Inflammatory macrophage (primary cell): ENCODE measurements around the gene DYNC1I1.

Experiments
- DNase-seq, 2 donors: peaks; one replicate each; pipeline ENCODE4 v3.0.0-alpha.2; 2020 to 2022

DYNC1I1 gene

DNA sequence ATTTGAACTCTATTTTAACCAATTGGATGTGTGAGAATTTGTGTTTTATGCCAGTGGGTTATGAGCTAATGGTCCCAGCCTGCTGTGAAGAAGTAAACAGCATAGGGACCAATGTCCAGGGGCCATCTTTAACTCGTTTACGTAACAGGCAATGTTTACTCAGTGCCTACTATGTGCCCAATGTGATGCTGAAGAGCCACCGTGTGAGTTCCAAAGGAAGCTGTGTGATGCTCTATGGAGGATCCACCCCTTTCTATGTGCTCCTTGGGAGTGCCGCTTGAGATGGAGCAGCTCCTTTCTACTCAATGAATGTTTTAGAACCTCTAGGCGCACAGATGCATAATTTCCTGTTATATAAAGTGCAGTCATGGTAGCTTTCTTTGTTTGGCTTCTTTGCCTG, 21.3 kb downstream of the DYNC1I1 start:
- no peak for DNase-seq

DNA sequence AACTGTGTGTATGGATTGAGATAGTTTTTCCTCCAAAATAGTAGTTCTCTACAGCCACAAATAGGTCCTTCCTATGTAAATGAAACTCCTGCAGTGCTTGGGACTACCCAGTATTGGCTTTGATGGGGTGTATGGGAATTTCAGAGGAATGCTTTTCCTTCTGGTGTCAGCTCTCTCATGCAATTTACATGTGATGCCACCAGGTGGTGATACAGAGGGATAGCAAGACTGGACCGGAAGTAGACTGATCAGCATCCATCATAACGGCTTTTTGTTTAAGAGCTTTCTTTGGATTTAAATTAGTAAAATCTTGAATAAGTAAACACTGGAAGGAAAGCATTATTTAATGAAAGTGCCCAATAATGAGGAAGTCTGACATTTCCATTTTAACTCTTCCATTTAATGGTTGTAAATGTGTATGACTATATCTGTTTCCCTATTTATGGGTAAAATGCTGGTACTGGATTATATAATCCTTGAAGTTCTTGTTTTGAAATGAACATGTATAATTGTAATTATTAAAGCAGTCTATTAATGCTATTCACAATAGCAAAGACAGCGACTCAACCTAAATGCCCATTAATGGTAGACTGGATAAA, 22.7 kb downstream of the DYNC1I1 start:
- DNase-seq, result peak; percentile 13 to 22

DNA sequence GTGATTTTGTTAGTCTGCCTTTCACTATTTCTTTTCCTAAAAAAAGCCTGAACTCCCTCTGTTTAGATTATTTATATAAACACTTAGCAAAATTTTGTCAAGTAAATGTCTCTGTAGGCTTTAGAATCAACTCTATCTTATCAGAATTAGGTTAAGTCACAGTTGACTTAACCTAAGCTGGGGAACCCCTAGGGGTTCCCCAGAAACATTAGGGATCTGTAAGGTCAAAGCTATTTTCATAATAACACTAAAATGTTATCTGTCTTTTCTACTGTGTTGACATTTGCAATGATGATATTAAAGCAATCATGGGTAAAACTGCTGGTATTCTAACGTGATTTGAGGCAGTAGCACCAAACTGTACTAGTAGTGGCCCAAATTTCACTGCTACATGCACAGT, 24.3 kb downstream of the DYNC1I1 start:
- DNase-seq, result no peak

DNA sequence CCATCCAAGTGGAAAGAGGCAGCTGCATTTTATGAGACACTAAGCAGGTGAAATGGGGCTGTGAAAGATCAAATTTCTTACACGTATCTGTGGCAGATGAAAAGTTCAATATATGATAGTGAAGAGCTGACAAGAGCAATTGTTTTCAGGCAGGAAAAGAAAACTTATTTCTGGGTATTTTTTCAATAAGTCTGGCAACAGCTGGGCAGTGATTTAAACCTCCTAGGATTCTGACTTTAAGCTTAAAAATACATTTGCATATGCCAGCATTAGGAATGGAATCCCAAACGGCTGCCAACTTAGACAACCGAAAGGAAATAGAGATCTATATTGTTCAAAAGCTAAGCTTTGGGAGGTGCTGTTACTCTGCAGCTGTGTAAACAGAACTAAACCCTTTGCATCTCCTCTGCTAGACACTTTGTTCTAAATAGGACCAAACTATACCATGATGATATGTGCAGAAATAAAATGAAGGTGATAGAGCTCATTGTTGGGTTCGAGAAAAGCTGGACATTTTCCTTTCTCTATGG, 26.1 kb downstream of the DYNC1I1 start:
- DNase-seq, result no peak

DNA sequence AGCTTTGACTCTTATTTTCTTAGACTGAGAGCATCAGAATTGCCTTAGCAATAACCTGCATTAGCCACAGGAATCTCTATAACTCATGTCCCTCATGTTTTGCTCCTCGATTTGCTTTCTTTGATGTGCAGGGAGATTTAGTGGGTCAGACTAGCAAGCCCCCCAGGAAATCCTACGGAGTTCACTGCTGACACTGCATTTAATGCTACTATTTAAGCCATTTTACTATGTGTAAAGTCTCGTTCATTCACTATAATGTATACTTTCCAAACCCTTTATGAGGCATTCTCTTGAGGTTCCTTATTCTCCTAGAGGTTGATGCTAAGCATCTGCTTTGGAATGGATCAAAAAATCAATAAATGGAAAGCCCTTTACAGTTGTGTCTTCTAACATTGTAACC, 28.4 kb downstream of the DYNC1I1 start:
- no peak for DNase-seq

DNA sequence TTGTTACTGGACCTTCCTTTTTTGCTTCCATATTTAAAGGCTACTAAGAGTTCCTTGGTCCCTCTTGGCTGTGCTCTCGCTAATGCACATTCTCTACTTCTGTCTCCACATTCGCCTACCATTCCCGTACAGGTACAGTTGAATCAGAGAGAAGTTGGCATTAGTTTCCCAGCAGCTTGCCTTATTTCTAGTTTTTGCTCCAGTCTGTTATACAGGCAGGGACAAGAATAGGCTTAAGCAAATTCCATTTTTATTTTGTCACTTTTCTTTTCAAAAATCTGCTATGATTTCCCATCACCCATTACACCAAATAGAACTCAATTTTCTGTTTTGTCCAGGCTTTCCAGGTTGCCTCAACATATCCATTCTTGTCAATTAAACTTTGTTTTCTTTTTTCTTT, 29.9 kb downstream of the DYNC1I1 start:
- no peak for DNase-seq

DNA sequence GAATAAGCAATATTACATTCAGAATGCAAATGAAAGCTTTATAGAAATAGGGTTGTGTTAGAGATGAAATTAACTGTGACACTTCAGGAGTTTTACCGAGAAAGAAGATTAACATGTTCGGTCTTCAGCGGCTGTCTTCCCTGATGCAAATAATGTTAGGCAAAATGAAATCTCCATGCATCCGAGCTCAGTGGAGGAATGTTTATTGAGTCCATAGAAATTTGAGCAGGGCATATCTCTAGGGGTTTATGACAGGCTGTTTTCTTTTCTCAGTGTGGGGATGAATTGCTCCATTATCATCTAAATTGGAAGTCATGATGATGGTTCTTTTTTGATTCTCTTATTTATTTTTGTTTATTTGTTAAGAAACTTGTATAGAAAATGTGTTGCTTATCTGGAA, 31.7 kb downstream of the DYNC1I1 start:
- no peak for DNase-seq

DNA sequence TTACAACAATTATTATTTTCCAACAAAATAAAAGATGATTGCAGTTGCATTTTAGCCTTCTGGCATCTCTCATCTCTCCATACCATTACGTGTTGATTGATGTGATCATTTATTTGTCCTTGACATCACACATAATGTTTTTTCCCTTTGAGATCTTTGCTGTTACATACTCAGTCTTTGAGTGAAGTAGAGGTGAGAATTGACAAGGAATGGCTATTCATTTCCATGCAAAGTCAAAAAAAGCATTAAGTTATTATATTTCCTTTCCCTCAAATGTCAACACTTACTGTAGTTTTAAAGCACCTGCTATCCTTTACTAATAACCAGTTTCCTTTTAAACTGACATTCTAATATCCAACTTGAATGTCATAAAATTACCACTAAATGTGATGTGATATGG, 33.6 kb downstream of the DYNC1I1 start:
- no peak for DNase-seq

DNA sequence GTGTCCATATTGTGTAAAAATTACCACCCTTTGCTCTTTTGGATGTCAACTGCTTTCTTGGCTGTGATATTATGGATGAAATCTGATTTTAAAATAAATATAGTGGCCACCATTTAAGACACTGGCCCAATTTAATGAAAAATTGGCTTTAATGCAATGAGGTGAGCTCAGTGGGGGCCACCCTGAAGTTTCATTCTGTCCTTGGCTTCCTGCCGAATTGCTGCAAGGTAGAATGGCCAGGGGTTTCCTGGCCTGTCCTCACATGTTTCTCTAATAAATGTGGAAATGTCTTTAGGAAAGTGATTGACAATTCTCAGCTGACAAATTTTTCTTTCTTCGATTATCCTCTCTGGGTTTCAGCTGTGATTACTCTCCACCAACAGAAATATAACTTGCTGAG, 36.0 kb downstream of the DYNC1I1 start:
- no peak for DNase-seq

DNA sequence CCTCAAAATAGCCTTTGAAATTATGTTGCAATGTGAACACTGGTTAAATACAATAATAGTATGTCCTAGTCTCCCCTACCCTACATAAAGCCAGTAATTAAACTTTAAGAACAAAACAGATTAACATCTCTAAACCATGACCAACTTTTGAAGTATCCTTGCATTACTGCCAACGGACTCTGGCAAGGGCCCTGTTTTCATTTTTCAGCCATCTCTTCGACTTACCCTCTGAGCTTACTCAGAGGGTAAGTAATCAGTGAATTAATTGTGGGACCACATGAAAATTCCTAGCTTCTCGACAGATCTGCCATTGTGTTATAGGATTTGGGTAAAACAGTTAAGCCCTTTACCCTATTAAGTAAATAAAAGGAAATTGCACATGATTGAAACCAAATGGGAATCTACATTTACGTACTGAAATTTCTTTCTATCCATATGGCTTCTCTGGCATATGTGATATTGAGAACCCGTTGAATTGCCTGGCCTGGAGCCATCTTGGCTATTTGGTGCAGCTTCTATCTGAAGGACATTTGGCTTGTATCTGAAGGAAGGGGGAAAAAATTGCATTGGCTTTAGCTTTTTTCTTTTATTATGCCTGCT, 39.6 kb downstream of the DYNC1I1 start:
- no peak for DNase-seq

DNA sequence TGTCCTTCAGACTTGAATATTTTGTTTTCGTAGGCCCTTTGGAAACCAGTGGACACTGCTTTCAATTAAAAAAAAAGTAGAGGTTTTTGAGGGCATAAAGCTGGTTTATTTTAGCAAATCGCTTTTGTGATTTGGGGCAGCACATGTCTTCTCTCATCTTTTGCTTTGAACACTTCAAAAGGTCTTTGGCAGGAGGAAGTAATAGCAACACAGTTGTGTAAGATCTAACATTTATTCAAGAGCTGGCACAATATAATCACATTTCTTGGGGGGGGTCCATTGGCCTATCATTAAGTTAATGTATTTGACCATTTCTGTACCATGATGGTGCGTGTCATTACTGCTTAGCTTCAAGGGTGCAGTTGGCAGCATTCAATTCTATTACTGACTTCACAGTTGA, 42.4 kb downstream of the DYNC1I1 start:
- no peak for DNase-seq

DNA sequence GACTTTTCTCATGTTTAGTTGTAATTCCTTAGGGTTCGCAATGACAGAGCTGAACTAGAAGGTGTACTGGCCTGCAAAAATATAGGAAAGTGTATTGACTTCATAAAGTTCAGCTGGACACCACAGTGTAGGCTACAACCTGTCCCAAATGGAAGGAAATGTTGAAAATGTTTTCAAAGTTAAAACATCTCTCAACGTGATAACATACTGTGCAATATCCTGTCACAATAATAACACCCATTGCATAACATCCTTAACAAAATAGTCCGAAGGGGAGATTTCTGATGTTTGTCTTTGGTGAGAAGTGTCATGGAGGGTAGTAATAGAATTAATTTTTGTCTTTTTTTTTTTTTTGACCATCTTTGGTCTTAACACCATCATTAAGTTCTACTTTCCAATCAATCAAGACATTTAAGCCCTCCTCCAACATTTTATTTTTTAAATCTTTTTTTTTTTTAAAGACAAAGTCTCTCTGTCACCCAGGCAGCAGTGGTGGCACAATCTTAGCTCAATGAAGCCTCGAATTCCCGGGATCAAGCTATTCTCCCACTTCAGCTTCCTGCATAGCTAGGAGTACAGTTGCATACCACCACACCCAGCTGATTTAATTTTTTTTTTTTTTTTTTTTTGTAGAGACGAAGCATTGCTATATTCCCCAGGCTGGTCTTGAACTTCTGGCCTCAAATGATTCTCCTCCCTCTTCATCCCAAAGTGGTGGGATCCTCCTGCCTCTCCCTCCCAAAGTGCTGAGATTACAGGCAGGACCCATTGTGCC, 45.7 kb downstream of the DYNC1I1 start:
- no peak for DNase-seq

DNA sequence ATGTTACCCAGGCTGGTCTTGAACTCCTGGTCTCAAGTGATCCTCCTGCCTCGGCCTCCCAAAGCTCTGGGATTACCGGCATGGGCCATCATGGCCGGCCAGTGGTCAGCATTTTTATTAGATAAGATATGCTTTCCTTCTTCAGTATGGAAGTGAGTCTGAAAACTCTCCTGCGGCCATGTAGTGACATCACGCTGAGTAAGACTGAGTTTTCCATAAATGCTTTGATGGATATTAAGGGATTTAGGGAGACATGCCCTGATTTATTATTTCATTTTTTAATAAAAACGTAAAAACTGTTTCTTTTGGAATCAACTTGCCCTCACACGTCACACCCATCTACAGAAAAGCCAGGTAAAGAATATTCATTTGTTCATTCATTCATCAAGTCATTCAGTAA, 48.4 kb downstream of the DYNC1I1 start:
- DNase-seq, result no peak

DNA sequence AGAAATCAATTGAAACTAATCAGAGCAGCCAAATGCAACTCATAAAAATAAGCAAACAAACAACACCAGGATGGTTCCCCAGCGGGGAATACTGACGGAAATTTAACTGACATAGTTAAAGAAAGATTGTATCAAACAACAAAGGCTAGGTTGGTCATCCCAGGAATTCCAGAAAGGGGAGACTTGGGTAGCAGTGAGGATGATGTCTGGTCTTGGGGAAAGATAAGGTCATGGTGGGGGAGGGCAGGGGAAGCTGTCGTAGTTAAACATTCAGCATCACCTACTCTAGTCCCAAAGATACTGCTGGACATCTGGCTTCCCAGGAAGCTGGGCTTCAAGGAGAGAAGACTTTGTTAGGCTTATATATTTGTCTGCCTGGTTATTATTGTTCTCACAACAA, 50.4 kb downstream of the DYNC1I1 start:
- no peak for DNase-seq

DNA sequence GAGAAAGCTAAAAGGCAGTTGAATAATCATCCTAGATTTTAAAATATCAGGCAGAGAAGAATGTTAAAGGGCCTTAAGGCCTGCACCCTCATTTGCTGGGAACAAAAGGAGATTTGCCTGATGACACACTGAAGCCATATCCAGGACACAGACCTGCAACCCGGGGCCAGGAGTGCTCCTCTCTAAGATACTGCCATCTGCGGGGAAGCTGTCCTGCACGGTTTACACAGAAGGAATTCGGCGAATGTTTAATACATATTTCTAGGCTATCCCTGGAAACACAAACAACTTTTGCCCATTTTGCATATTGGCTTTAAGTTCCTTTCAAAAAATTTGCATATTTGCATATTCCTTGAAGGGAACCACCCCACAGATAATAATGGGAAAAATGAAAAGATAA, 52.3 kb downstream of the DYNC1I1 start:
- DNase-seq, result no peak

DNA sequence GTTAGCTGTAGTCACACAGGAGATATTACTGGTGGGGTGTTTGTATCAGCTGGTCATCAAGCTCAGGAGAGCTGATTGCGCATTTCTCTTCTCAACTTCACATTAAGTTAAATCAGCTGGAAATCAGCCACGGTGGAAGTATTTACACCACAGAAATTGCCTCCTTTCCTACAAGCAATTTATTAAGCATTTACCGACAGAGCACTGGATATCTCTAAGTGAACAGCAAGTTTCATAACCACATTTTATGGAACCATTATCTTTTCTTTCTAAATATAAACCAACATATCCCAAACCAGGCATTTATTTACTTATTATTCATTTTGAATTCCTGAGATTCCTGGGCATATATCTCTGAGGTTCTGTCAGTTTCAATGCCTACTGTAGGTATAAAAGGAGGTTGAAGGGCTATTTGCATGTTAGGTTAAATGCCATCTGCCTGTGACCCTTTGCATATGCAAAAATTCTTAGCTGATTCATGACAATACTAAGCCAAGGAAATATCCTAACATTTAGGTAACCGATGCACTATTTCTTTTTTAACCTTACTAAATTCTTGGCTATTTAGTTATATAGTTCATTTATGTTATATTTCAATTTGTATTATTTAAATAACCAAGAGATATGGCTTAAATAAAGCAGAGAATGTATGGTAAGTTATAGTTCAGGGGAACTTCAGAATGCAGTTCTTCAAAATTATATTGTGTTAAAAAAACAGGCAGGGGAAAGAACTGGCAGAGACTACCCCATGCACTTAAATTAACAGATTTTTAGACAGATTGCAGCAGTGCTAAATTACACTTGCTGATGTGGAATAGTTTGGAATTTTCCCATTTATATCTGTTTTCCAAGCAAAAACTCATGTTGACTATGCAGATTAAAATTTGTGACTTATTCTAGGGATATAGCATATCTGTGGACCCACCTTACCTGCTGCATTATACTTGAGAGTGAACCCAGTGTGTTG, 56.8 kb downstream of the DYNC1I1 start:
- no peak for DNase-seq

DNA sequence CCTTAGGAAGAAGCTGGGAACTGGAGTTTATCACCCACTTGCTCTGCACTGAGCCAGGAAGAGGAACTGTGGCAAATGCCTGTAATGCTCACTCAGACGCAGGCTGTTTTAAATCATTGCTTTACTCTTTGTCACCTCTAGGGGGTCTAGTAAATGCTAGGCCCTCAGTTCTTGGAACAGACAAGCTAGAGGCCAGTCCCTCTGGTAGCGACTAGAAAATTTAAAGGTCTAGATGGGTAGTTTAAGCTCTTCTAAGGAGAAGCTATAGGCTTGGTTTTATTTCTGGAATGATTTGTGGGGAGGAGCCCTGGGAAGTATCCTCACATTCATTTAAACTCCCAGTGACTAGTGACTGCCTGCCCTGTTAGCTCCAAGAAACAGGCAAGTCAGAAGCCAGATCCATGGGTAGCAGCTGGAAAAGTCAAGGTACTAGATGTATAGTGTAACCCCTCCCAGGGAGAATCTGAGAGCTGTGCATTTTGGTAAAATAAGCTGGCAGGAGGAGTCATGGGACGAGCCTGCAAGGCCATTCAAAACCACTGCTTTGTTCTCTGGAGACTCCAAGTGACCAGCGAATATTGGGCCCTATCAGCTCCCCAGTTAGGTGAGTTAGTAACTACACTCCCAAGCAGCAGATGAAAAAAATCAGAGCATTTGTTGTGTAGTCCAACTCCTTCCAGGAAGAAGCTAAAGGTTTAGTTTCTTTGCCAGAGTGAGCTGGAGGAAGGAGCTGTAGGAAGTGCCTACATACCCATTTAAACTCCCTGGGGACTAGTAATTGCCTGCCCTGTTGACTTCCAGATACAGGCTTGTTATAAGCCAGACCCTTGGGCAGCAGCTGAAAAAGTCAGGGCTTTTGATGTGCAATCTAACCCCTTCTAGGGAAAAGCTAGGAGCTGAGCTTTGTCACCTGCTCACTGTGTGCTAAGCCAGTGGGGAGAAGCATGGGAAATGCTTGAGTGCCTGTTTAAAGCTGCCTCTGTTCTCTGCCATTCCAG, 68.9 kb downstream of the DYNC1I1 start:
- peak; percentile 10 to 22 for DNase-seq

DNA sequence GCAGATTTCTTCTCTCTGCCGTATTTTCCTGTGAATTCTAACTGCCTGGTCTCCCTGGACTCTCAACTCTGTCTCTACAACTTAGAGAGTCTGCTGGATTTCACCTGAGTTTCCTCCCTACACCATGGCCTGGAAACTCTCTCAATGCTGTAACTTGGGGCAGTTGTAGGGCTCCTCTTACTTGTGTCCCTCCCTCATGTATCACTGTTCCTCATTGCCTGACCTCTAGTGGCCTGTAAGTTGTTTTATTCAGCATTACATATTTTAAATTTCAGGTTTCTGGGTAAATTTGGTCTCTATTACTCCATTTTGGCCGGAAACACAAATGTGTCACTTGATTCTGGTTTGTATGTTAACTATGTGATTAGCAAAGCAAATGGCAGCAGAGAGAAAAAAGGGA, 70.9 kb downstream of the DYNC1I1 start:
- DNase-seq, result no peak

DNA sequence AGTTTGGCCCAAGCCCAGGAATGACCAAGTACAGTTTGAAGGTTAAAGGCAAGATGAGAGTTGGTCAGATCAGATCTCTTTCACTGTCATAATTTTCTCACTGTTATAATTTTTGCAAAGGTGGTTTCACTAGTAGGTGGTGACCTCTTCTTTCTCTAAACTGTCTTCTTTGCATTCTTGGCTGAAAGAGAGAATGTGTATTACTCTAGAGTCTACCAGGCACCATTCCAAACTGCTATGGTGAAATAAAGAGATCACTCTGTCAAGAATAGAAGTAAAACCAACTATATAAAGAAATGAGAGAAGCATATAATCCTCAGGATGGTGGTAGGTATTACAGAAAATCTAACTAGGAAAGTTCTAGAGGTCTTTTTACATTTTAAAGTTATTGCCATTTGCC, 72.7 kb downstream of the DYNC1I1 start:
- DNase-seq, result no peak

DNA sequence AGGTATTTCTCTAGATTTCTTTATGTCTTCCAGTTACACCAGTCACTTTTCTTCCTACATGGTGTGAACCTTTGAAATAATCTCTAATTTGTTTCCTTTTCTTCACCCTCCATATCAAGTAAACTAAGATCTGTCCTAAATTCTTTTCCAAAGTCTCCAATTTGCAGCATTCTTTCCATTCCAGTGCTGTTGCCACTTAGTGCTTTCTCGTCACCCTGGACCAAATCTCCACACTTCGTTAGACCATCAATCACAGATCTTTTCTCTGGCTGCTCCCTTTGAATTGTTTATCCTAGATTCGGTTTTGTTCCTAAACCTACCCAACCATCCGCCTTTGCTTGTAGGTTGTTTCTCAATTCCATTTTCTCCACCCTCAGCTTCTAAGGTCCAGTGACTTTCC, 74.7 kb downstream of the DYNC1I1 start:
- DNase-seq, result no peak

DNA sequence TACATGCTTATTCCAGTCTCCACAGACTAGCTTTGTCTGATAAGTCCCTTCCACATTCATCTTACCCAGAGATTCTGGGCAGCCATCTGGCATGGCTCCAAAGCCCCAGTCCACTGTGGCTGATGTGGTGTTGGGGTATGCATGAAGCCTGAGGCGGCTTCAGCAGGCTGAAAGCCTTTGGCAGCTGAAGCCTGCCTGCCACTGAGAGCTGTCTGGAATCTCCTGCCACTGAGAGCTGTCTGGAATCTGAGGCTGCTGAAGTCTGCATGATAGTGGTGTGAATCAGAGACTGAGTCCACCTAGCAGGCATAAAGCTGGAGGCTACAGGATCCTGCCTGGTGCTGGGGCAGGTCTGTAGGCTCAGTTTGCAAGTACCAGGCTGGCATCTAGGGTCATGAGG, 87.1 kb downstream of the DYNC1I1 start:
- no peak for DNase-seq

DNA sequence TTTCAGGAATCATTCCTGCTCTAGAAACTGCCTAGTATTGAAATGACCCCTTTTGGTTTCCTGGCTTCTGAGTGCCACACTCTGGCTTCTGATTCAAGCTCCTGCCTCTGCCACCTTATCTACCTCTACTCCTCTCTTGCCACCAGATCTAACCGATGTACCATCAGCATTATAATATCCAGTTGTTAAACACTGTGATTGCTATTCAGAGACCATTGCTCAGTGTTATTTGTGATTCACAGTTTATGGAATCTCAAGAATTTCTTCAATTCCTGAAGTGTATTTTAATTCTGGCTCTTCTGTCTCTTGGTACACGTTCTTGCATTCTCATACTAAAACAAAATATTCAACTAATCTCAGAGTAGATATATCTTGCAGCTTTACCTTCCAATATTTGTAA, 88.7 kb downstream of the DYNC1I1 start:
- DNase-seq, result no peak
